Activated T-cell treated with anti-CD3 and anti-CD28 coated beads, Interleukin-2, amount 50 U/mL, for 24 hours (primary cell): ENCODE measurements around the gene SP140L.

Experiments used
- DNase-seq: peaks from one replicate; pipeline ENCODE4 v3.0.0-alpha.2; 2020
- H3K27ac Mint-ChIP-seq: 2 replicates; pipeline ENCODE4 v1.8.0; 2020; ENCODE audit warnings: mild to moderate bottlenecking, mixed read lengths
- H3K27me3 Mint-ChIP-seq: 2 replicates; pipeline ENCODE4 v1.8.0; 2020; ENCODE audit warnings: mixed read lengths
- H3K36me3 Mint-ChIP-seq: 2 replicates; pipeline ENCODE4 v1.8.0; 2020; ENCODE audit warnings: low read depth, mixed read lengths
- H3K4me1 Mint-ChIP-seq: 2 replicates; pipeline ENCODE4 v1.8.0; 2020; ENCODE audit warnings: low read depth, mixed read lengths
- H3K4me3 Mint-ChIP-seq: 2 replicates; pipeline ENCODE4 v1.8.0; 2020; ENCODE audit warnings: mild to moderate bottlenecking, moderate library complexity, mixed read lengths
- H3K9me3 Mint-ChIP-seq: 2 replicates; pipeline ENCODE4 v1.8.0; 2020; ENCODE audit warnings: mixed read lengths

The SP140L gene

GRCh38 chr2:230317366-230317765, 9.6 kb upstream of the SP140L start:
- Mint-ChIP-seq H3K4me1 (peaks cover 55% of the 10 kb centered on the region), H3K27ac (peak overlapping the region; percentile 82), H3K4me3 (no peak overlapping the region), H3K36me3 (peaks cover 53% of the 10 kb centered on the region), H3K9me3 (peaks cover 2% of the 10 kb centered on the region), H3K27me3 (no peaks in the 10 kb centered on the region)
- no peak for DNase-seq

DNA sequence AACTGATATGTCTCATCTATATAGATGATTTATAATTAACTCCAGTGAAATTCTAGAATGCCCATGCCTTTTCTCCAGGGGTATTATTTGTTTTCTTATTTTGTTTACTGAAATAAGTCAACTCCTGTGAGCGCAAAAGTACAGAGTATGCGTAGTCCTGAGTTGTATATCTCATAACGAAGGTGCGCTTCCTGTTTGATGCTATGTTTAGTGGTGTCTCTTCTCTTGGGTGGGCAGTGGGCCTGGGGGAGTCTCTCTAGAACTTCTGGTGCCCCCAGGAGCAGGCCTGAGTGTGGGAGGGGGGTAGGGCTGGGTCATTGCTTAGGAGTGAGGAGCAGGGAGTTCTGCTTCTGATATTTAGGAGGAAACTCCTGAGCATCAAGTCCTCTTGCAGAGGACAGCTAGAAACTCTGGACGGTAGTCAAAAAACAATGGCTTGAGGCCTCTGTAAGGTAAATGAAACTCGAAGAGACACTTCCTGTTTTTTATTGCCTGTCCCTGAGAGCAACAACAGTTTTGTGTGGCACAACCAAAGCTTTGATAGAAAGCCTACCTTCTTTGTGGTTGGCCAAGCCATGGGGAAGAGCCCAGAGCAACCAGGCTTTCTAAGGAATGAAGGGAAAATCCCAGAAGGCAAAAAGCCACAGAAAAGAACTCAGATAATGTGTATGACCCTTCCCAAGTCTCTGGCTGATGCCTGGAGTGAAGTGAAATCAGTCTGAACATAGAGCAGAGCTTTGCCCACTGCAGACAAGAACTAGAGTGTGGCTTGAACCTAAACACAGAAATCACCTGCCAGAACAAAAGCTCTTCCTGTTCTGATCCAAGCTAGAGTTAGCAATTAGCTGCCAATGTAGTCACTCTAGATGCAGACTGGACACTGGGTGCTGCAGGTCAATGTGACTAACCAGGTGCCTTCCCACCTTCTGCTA, 8.5 kb upstream of the SP140L start:
- Mint-ChIP-seq H3K4me1 (peaks cover 60% of the 10 kb centered on the region), H3K9me3 (peaks cover 5% of the 10 kb centered on the region), H3K36me3 (peaks cover 42% of the 10 kb centered on the region), H3K4me3 (peak overlapping the region; percentile 50), H3K27ac (peak overlapping the region; percentile 82), H3K27me3 (no peaks in the 10 kb centered on the region)
- no peak for DNase-seq

- Mint-ChIP-seq H3K4me1 (peaks cover 60% of the 10 kb centered on the region), H3K27me3 (no peaks in the 10 kb centered on the region), H3K36me3 (peaks cover 33% of the 10 kb centered on the region), H3K27ac (peak overlapping the region; percentile 82), H3K4me3 (peak overlapping the region; percentile 6), H3K9me3 (peaks cover 5% of the 10 kb centered on the region)
- peak; percentile 62 for DNase-seq
These were observed 7.7 kb upstream of the SP140L start for GRCh38 chr2:230319211-230319862.

DNA sequence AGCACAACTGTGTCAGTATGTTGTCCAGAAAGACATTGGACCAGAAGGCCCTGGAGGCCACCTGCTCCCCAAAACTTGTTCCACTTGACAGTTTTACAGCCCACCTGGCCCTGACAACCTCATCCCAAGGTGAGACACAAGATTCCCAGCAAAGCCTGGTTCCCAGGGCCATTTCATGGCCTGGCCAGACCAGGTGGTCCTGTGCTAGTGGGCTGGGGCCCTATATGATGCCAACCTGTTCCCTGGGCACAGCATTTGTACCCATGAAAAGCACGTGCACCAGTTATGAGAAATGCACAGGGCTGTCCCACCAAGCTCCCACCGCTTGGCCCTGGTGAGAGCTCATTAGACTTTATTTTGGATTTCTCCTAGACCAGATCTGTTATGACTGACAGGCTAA, 6.0 kb upstream of the SP140L start:
- no peaks in the 10 kb centered on the region for H3K27me3 Mint-ChIP-seq
- no peak overlapping the region for H3K4me3 Mint-ChIP-seq
- H3K36me3 Mint-ChIP-seq: peaks cover 20% of the 10 kb centered on the region
- H3K4me1 Mint-ChIP-seq: peaks cover 68% of the 10 kb centered on the region
- peak overlapping the region; percentile 32 for H3K27ac Mint-ChIP-seq
- DNase-seq: no peak
- H3K9me3 Mint-ChIP-seq: peaks cover 5% of the 10 kb centered on the region

- peaks cover 75% of the 10 kb centered on the region for H3K4me1 Mint-ChIP-seq
- H3K4me3 Mint-ChIP-seq: no peak overlapping the region
- peaks cover 29% of the 10 kb centered on the region for H3K36me3 Mint-ChIP-seq
- H3K27ac Mint-ChIP-seq: no peak overlapping the region
- H3K9me3 Mint-ChIP-seq: peaks cover 5% of the 10 kb centered on the region
- no peaks in the 10 kb centered on the region for H3K27me3 Mint-ChIP-seq
- DNase-seq: no peak
These were observed 4.2 kb upstream of the SP140L start for GRCh38 chr2:230322561-230323384.

- H3K9me3 Mint-ChIP-seq: peaks cover 5% of the 10 kb centered on the region
- peaks cover 26% of the 10 kb centered on the region for H3K36me3 Mint-ChIP-seq
- no peak overlapping the region for H3K4me3 Mint-ChIP-seq
- no peak overlapping the region for H3K27ac Mint-ChIP-seq
- H3K27me3 Mint-ChIP-seq: no peaks in the 10 kb centered on the region
- no peak for DNase-seq
- peaks cover 72% of the 10 kb centered on the region for H3K4me1 Mint-ChIP-seq
These were observed 3.4 kb upstream of the SP140L start for GRCh38 chr2:230323385-230324106.

GRCh38 chr2:230324503-230324902, 2.5 kb upstream of the SP140L start:
- Mint-ChIP-seq H3K9me3 (peaks cover 5% of the 10 kb centered on the region), H3K4me1 (peaks cover 72% of the 10 kb centered on the region), H3K27me3 (no peaks in the 10 kb centered on the region), H3K27ac (peak overlapping the region; percentile 99), H3K4me3 (no peak overlapping the region), H3K36me3 (peaks cover 35% of the 10 kb centered on the region)
- no peak for DNase-seq

DNA sequence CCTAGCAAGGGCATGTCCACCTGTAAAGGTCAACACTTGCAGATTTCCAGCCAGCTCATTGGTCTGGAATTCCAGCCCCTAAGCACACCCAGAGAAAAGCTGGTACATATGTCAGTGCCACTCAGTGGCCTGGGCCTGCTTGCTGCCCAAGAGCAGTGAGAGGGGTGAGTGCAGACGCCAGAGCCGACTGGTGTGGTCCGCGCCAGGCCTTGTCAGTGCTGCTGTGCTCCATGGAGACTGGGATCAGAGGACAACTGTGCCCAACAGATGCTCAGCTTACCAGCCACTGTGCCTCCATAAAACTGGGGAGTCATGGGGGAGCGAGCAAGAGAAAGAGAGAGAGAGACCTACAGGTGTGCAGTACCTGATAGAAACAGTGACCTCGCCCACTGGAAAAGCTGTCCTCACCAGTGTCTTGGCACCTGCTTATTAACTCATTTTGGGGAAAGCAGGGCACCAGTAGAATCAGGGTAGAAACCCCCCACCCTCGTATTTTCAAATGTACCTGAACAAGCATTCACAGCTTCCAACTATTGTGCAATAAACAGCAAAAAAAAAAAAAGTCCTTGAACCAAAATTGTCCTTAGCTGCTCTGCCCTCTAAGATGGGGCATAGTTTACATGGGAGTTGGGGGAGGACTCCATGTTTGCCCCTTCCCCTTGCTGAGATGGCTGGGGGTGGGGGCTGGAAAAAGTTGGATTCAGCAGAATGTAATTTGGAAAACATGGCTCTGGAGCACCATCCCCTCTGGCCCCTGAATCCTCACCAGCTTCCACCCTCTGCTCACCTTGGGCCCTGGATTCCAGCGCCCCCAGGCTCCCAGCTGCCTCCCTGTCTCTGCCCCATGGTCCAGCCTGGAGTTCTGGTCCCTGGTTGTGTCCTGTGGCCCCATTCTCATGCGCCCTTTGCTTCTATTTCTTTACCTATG, 1.4 kb upstream of the SP140L start:
- peak overlapping the region; percentile 99 for H3K27ac Mint-ChIP-seq
- peaks cover 75% of the 10 kb centered on the region for H3K4me1 Mint-ChIP-seq
- DNase-seq: peak; percentile 32
- peaks cover 41% of the 10 kb centered on the region for H3K36me3 Mint-ChIP-seq
- no peaks in the 10 kb centered on the region for H3K27me3 Mint-ChIP-seq
- peak overlapping the region; percentile 94 for H3K4me3 Mint-ChIP-seq
- peaks cover 3% of the 10 kb centered on the region for H3K9me3 Mint-ChIP-seq

DNA sequence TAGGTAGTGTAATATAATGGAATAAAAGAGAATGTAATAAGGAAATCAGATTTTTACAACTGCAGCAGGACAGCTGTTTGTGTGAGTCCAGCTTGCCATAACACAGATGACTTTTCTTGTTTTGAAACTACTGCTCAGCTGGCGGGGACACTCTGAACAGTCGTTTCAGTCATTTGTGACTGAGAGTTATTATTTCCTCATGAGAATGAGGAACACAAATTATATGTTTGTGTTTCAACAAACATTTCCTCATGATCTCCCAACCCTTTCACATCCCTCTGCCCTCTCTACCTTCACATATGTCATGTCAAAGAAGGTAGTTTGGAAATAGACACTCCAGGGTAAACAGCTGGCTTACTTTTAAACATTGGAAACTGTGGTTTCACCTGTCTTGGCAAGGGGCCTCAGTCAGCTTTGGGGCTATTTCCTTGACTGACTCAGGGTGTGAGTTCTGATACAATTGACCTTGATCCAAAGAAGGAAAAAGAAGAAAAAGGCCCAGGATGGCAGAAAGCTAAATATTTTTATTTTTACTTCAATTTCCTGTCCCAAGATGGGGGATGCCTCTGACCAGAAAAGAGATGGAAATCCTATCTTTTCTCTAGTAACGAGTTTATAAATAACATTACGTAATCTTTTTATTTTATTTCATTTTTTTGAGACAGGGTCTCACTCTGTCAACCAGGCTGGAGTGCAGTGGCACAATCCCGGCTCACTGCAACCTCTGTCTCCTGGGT, 593 bp downstream of the SP140L start:
- Mint-ChIP-seq H3K27me3 (no peaks in the 10 kb centered on the region), H3K9me3 (peaks cover 3% of the 10 kb centered on the region), H3K4me3 (peak overlapping the region; percentile 94), H3K27ac (peak overlapping the region; percentile 99), H3K4me1 (peaks cover 76% of the 10 kb centered on the region), H3K36me3 (peaks cover 58% of the 10 kb centered on the region)
- DNase-seq: no peak

GRCh38 chr2:230328155-230328458, 1.1 kb downstream of the SP140L start:
- peaks cover 63% of the 10 kb centered on the region for H3K36me3 Mint-ChIP-seq
- peak overlapping the region; percentile 82 for H3K27ac Mint-ChIP-seq
- peaks cover 76% of the 10 kb centered on the region for H3K4me1 Mint-ChIP-seq
- no peak for DNase-seq
- no peaks in the 10 kb centered on the region for H3K27me3 Mint-ChIP-seq
- H3K9me3 Mint-ChIP-seq: no peaks in the 10 kb centered on the region
- H3K4me3 Mint-ChIP-seq: peak overlapping the region; percentile 94

GRCh38 chr2:230329946-230330605, 3.1 kb downstream of the SP140L start:
- Mint-ChIP-seq H3K4me3 (peak overlapping the region; percentile 94), H3K27ac (peak overlapping the region; percentile 51), H3K27me3 (no peaks in the 10 kb centered on the region), H3K4me1 (peaks cover 92% of the 10 kb centered on the region), H3K36me3 (peaks cover 77% of the 10 kb centered on the region), H3K9me3 (peaks cover 6% of the 10 kb centered on the region)
- DNase-seq: no peak

- H3K27me3 Mint-ChIP-seq: no peaks in the 10 kb centered on the region
- H3K27ac Mint-ChIP-seq: peak overlapping the region; percentile 51
- peaks cover 6% of the 10 kb centered on the region for H3K9me3 Mint-ChIP-seq
- H3K36me3 Mint-ChIP-seq: peaks cover 80% of the 10 kb centered on the region
- H3K4me3 Mint-ChIP-seq: peak overlapping the region; percentile 94
- peaks cover 92% of the 10 kb centered on the region for H3K4me1 Mint-ChIP-seq
- DNase-seq: no peak
These were observed 3.7 kb downstream of the SP140L start for GRCh38 chr2:230330725-230331124.
